Cardiac muscle cell (in vitro differentiated cells and primary cell): ENCODE measurements around the gene BIRC7. TPM values are rescaled to one million over a fixed set of nuclear protein-coding genes. Genes with fewer than 3 reads are reported as not detected.

Experiments
- DNase-seq, 2 donors: peaks; one replicate each; pipeline versions ENCODE4 v3.0.0 to v3.0.0-alpha.2; 2010 to 2017; ENCODE audit warnings: low read depth in 1 of 2, low spot score in 1 of 2
- H3K27ac ChIP-seq: fragments of 200-600 bp; sonication (generic); 2 replicates; pipeline ENCODE4 v1.5.1; 2016
- H3K27me3 ChIP-seq: fragments of 200-600 bp; sonication (generic); 2 replicates; pipeline ENCODE4 v1.6.0; 2016; ENCODE audit warnings: control low read depth
- H3K36me3 ChIP-seq: fragments of 200-600 bp; sonication (generic); 2 replicates; pipeline ENCODE4 v1.5.1; 2016; ENCODE audit warnings: control low read depth
- H3K4me1 ChIP-seq: fragments of 200-600 bp; sonication (generic); 2 replicates; pipeline ENCODE4 v1.8.1; 2017; ENCODE audit warnings: low read depth, mild to moderate bottlenecking, mixed run types
- H3K4me3 ChIP-seq: fragments of 200-600 bp; sonication (generic); 2 replicates; pipeline ENCODE4 v1.5.1; 2016; ENCODE audit warnings: mild to moderate bottlenecking
- H3K9me3 ChIP-seq: fragments of 200-600 bp; sonication (generic); 2 replicates; pipeline ENCODE4 v1.5.1; 2017; ENCODE audit warnings: low read depth, mild to moderate bottlenecking, control low read depth
- polyA plus RNA-seq: library from polyadenylated mRNA; unstranded; fragments of >200 nt; fragmentation: Nextera tagmentation; extraction: Ambion mirVana; gene quantifications from 2 replicates; pipeline ENCODE4 v1.2.1, GENCODE V29; 2016
- total RNA-seq: library from RNA; depleted of rRNA; stranded (reverse); fragments of >200 nt; gene quantifications from 2 replicates; pipeline ENCODE4 v1.2.3, GENCODE V29; 2016
- TF ChIP-seq, protein P1 (sequence below): IDR thresholded peaks from 2 replicates; pipeline ENCODE4 v1.5.1; 2012; ENCODE audit warnings: low read depth, mild to moderate bottlenecking, low read length

BIRC7 gene
- total and polyA plus RNA-seq, 2 experiments from 2014 or later, result 0.54 TPM; not detected in 1

DNA sequence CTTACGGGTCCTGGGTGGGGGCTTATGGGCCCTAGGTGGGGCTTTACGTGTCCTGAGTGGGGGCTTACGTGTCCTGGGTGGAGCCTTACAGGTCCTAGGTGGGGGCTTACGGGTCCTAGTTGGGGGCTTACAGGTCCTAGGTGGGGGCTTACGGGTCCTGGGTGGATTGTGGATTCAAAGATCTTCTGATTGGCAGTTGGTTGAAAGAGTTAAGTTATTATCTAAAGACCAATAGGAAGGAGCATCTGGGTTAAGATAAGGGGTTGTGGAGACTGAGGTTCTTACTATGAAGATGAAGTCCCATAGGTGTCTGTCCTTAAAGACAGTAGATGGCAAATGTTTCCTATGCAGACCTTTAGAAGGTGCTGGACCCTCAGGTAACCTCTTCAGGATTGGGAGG, 8.4 kb upstream of the BIRC7 start:
- no peaks in the 10 kb centered on the region for H3K9me3 ChIP-seq
- no peak for DNase-seq
- no peak overlapping the region for H3K4me3 ChIP-seq
- H3K27me3 ChIP-seq, result peaks cover 6% of the 10 kb centered on the region
- H3K4me1 ChIP-seq, result no peaks in the 10 kb centered on the region
- no peaks in the 10 kb centered on the region for H3K36me3 ChIP-seq
- TF ChIP-seq, protein P1, sequence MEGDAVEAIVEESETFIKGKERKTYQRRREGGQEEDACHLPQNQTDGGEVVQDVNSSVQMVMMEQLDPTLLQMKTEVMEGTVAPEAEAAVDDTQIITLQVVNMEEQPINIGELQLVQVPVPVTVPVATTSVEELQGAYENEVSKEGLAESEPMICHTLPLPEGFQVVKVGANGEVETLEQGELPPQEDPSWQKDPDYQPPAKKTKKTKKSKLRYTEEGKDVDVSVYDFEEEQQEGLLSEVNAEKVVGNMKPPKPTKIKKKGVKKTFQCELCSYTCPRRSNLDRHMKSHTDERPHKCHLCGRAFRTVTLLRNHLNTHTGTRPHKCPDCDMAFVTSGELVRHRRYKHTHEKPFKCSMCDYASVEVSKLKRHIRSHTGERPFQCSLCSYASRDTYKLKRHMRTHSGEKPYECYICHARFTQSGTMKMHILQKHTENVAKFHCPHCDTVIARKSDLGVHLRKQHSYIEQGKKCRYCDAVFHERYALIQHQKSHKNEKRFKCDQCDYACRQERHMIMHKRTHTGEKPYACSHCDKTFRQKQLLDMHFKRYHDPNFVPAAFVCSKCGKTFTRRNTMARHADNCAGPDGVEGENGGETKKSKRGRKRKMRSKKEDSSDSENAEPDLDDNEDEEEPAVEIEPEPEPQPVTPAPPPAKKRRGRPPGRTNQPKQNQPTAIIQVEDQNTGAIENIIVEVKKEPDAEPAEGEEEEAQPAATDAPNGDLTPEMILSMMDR, result no peak
- H3K27ac ChIP-seq, result no peak overlapping the region

- no peaks in the 10 kb centered on the region for H3K27me3 ChIP-seq
- no peaks in the 10 kb centered on the region for H3K4me1 ChIP-seq
- no peaks in the 10 kb centered on the region for H3K36me3 ChIP-seq
- no peaks in the 10 kb centered on the region for H3K9me3 ChIP-seq
- H3K4me3 ChIP-seq, result no peak overlapping the region
- TF ChIP-seq, protein P1, result no peak
- no peak for DNase-seq
- H3K27ac ChIP-seq, result no peak overlapping the region
Observed at GRCh38 chr20:63228806-63229205, 6.9 kb upstream of the BIRC7 start.

DNA sequence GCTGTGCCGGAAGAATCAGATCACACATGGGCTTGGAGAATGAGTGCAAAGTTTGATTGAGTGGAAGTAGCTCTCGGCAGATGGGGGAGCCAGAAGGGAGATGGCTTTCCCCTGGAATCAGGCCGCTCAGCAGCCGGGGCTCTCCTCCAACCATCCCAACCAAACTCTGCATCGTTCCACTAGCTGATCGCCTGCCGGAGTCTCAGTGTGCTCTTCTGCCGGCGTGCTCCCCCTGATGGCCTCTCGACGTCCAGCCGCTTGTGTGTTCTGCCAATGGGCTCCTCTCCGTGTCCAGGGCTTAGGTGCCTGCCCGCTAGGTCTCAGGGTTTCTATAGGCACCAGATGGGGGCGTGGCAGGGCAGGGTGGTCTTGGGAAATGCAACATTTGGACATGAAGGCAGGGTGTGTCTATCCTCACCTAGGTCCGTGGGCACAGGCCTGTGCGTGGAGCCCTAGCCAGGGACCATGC, 4.9 kb upstream of the BIRC7 start:
- Histone ChIP-seq H3K36me3 (no peaks in the 10 kb centered on the region), H3K27ac (no peak overlapping the region), H3K4me1 (no peaks in the 10 kb centered on the region), H3K4me3 (no peak overlapping the region), H3K27me3 (no peaks in the 10 kb centered on the region), H3K9me3 (no peaks in the 10 kb centered on the region)
- TF ChIP-seq, protein P1, result peak; percentile 80
- DNase-seq, result peak; percentile 79 to 83

DNA sequence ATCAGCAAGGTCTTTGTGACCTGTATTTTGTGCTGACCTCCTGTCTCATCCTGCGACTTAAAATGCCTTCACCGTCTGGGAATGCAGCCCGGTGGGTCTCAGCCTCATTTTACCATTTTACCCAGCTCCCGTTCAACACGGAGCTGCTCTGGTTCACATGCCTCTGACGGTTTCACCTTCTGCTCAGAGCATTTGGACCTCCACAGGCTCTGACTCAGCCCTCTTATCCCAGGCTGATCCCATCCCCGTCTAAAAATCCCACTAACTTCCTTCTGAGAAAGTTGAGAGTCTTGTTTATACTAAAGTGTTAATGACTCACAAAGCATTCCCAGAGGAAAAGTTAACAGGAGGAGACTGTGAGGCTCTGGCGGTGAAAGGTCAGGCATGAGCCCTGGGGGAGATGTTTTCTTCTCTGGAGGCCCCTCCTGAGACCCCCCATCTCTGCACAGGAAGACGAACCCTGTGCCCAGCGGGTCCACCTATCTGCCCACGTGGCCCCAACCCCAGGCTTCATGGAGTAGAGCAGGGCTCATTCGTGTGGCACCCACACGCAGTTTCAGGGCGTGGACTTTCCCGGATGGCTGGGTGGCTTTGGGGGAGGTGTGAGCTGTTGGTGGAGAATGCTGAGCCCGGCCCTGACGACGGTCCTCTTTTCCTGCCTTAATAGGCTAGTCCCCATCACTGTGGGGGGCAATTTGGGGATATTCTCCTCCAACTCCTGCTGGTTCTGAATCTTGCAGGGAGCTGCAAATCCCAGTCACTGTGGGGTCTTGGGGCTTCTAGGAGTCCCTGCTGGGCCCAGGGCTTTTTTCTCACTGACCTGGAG, 3.3 kb upstream of the BIRC7 start:
- peak in 1 of 2 donors; percentile 87 for DNase-seq
- no peaks in the 10 kb centered on the region for H3K9me3 ChIP-seq
- no peaks in the 10 kb centered on the region for H3K36me3 ChIP-seq
- H3K4me3 ChIP-seq, result no peak overlapping the region
- H3K27ac ChIP-seq, result no peak overlapping the region
- no peaks in the 10 kb centered on the region for H3K4me1 ChIP-seq
- no peaks in the 10 kb centered on the region for H3K27me3 ChIP-seq
- TF ChIP-seq, protein P1, result no peak

DNA sequence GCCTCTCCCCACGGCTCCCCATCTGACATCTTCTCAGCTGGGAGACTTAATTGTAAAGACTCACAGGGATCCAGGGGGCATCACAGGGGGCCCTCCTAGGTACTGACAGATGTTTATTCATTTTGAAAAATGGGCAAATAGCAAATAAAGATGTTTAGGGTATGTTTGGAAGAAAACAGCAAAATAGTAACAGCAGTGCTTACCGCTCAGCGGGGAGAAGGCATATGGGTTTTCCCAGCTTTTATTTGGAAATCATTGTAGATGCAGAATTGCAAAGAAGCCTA, 2.7 kb upstream of the BIRC7 start:
- Histone ChIP-seq H3K36me3 (no peaks in the 10 kb centered on the region), H3K4me3 (no peak overlapping the region), H3K27me3 (no peaks in the 10 kb centered on the region), H3K4me1 (no peaks in the 10 kb centered on the region), H3K27ac (no peak overlapping the region), H3K9me3 (no peaks in the 10 kb centered on the region)
- TF ChIP-seq, protein P1, result no peak
- DNase-seq, result no peak
